Breast epithelium (tissue), 3 donors: ENCODE data around the gene AFF3.

Experiments used
- CTCF ChIP-seq, 3 donors: fragments of 450-650 bp; IDR thresholded peaks; one replicate each; pipeline ENCODE4 v1.5.1; 2016 to 2017; ENCODE audit warnings: antibody characterized with exemption in 3 of 3, mild to moderate bottlenecking in 3 of 3, moderate library complexity in 3 of 3
- POLR2AphosphoS5 ChIP-seq, 3 donors: sonication (generic); formaldehyde crosslinking; IDR thresholded peaks; one replicate each; pipeline ENCODE4 v1.6.1; 2017; ENCODE audit warnings: antibody characterized with exemption in 3 of 3

DNA sequence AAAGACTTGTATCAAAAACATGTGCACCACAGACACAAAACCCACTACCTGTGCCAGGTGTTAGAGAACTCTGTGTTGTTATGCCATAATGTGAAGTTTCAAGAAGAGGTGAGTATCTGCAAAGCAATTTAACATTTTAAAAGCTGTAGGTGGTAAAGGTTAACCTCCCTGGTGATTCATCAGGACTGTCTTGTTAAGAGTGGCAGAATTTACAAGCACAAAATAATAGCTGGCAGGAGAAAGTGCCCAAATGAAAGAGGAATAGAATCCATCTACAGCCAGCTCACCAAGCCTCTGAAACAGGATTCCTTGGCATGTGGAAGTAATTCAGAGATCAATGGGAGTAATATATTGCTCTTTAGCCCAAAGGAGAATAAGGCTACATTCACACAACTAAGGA, 230.7 kb downstream of the AFF3 start:
- TF ChIP-seq CTCF (IDR thresholded peaks at IDR 0.05) (no peak), POLR2AphosphoS5 (IDR thresholded peaks at IDR 0.05) (no peak)
